Psoas muscle (tissue), 8 donors: ENCODE measurements around the gene SRM. TPM values are rescaled to one million over a fixed set of nuclear protein-coding genes. Genes with fewer than 3 reads are reported as not detected.

Experiments
- ATAC-seq, 4 donors: fragments of 200-7000 bp; cut with Tn5 transposase; one replicate each; pipeline ENCODE4 v1.9.1; 2020; ENCODE audit warnings: moderate library complexity in 3 of 4, mild to moderate bottlenecking in 2 of 4
- DNase-seq, 2 donors: peaks; one replicate each; pipeline ENCODE4 v3.0.0-alpha.2; 2020
- H3K27ac ChIP-seq: fragments of 200-600 bp; one replicate; pipeline ENCODE4 v1.8.0; 2022
- H3K27me3 ChIP-seq, 3 donors: fragments of 200-600 bp in 1 of 3; one replicate each; pipeline versions ENCODE4 v1.6.1 to v1.8.0; 2013 to 2022; ENCODE audit warnings: low read length in 2 of 3, mild to moderate bottlenecking in 2 of 3, moderate library complexity in 1 of 3; ENCODE audit not compliant: insufficient read depth in 3 of 3
- H3K36me3 ChIP-seq, 2 donors: fragments of 200-600 bp in 1 of 2; one replicate each; pipeline versions ENCODE4 v1.6.1 to v1.8.0; 2013 to 2022; ENCODE audit warnings: low read depth in 1 of 2, mild to moderate bottlenecking in 1 of 2, moderate library complexity in 1 of 2; ENCODE audit not compliant: insufficient read depth in 1 of 2
- H3K4me1 ChIP-seq: fragments of 200-600 bp; one replicate; pipeline ENCODE4 v1.8.0; 2022
- H3K4me3 ChIP-seq: fragments of 200-600 bp; one replicate; pipeline ENCODE4 v1.8.0; 2022; ENCODE audit warnings: mild to moderate bottlenecking
- H3K9me3 ChIP-seq: fragments of 200-600 bp; one replicate; pipeline ENCODE4 v1.8.0; 2022
- WGBS, 3 donors: extraction: QIAGEN DNeasy Blood & Tissue Kit; methylation state at CpG; one replicate each; pipeline versions ENCODE4 v1.1.6 to v1.1.7; 2013; 5-methylcytosine and 5-hydroxymethylcytosine counted together
- intact Hi-C, 2 donors: fragments of 100-400 bp; cut with DNase I; formaldehyde crosslinking; loops; one replicate each; pipeline versions ENCODE4 v1.11.0 to v1.14.2; 2022
- polyA plus RNA-seq, 3 donors: library from polyadenylated mRNA; stranded (reverse); fragments of 200-250 nt; gene quantifications; one replicate each; pipeline ENCODE4 v1.2.3, GENCODE V29; 2013
- total RNA-seq, 4 donors: library from RNA; stranded (reverse); fragmentation: NEBNext Ultra II Directional in 2 of 4; extraction: Animal tissue kit (Norgen Biotek cat#: 25700) in 2 of 4; gene quantifications; one replicate each; pipeline versions ENCODE4 v1.2.1 to v1.2.4, GENCODE V29; 2021 to 2023
- TF ChIP-seq, protein P1 (sequence below): fragments of 200-600 bp; IDR thresholded peaks from one replicate; pipeline ENCODE4 v1.8.0; 2022; ENCODE audit warnings: antibody characterized with exemption
- donor health status: healthy with polysubstance abuse.
- donor health status: DM: no; HTN: no; CAD: no; lungs with moderate emphysema.
- donor health status: Bipolar disorder and iron deficiency.
- donor health status: healthy.
- donor health status: DM: yes; HTN: yes; CAD: no.
- donor health status: DM: no; HTN: no; CAD: no.
- donor health status: DM: no; HTN: no; CAD: no.
- donor health status: DM: yes; HTN: yes; CAD: no.

Gene SRM
- total and polyA plus RNA-seq, 7 donors = 60.4 to 163 (median 79.3) TPM

DNA sequence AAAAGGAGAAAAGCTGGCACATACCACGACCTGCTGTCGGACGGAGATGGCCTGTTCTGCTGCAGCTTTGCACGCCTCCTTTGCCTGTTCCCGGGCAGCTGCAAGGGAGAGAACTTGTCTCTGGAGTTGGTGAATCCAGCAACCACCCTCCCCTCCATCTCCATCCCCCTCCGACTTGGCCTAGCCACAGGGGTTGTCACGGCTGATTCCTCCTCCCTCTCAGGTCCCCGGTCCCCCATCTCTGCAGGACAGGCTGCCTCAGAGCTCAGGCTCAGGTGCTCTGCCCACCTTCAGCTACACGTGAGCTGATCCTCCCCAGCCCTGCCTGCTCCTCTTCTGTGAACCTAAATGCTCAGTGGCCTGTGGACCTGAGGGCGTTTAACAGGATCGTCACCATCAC lies 11.1 kb upstream of the SRM start:
- Histone ChIP-seq H3K36me3 (peaks cover 16 to 97% of the 10 kb centered on the region in 2 donors), H3K4me1 (no peaks in the 10 kb centered on the region), H3K4me3 (no peak overlapping the region), H3K27ac (no peak overlapping the region), H3K27me3 (no peaks in the 10 kb centered on the region), H3K9me3 (no peaks in the 10 kb centered on the region)
- intact Hi-C loops = loop anchor here (5.0 kb wide), 2 partner anchors 34 to 36 kb away; no protein-coding TSS in a partner anchor
- 79 to 86% (median 79%) methylated on average over 11 of the region's 11 CpGs for WGBS, 3 donors
- TF ChIP-seq, protein P1, sequence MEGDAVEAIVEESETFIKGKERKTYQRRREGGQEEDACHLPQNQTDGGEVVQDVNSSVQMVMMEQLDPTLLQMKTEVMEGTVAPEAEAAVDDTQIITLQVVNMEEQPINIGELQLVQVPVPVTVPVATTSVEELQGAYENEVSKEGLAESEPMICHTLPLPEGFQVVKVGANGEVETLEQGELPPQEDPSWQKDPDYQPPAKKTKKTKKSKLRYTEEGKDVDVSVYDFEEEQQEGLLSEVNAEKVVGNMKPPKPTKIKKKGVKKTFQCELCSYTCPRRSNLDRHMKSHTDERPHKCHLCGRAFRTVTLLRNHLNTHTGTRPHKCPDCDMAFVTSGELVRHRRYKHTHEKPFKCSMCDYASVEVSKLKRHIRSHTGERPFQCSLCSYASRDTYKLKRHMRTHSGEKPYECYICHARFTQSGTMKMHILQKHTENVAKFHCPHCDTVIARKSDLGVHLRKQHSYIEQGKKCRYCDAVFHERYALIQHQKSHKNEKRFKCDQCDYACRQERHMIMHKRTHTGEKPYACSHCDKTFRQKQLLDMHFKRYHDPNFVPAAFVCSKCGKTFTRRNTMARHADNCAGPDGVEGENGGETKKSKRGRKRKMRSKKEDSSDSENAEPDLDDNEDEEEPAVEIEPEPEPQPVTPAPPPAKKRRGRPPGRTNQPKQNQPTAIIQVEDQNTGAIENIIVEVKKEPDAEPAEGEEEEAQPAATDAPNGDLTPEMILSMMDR = no peak
- ATAC-seq = no peak
- peak in 1 of 2 donors; percentile 21 for DNase-seq

DNA sequence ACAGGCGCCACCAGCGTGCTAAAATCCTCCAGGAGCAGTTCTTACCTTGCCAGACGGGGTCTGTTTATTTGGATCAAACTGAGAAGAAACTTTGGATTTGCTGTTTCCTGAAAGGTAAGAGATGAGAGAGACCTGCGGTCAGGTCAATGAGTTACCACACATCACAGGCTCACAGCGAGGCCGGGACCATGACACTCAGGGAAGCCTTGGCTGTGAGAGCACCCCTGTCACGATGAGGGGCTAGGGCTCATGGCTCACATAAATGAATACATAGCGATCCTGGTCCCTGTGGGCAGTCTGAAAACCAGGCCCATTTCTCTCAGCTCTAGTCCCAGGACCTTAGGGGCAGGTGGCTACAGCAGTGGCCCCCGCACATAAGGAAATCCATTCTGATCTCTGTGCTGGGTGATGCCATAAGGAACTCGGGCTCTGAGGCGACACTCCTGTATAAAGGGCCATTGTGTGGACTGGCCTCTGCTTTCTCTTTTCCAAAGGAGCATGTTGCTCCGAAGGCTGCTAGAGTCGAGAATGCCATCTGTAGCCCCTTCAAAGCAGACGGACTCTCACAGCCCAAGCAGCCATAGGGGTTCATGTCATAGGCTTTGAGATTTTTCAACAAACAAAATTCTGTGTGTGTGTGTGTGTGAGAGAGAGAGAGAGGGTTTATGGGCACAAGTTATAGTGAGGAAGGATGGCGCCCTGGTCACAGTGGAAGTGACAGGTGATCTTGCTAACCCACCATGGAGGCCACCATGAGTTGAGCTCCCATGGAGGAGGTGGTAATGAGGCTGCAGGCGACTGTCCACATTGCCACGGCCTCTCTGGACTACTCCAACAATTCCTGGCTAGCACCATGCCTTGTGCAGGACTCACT lies 9.0 kb upstream of the SRM start:
- 89 to 95% (median 90%) methylated on average over 17 of the region's 17 CpGs for WGBS, 3 donors
- H3K4me3 ChIP-seq = no peak overlapping the region
- peak in 1 of 2 donors; percentile 24 for DNase-seq

DNA sequence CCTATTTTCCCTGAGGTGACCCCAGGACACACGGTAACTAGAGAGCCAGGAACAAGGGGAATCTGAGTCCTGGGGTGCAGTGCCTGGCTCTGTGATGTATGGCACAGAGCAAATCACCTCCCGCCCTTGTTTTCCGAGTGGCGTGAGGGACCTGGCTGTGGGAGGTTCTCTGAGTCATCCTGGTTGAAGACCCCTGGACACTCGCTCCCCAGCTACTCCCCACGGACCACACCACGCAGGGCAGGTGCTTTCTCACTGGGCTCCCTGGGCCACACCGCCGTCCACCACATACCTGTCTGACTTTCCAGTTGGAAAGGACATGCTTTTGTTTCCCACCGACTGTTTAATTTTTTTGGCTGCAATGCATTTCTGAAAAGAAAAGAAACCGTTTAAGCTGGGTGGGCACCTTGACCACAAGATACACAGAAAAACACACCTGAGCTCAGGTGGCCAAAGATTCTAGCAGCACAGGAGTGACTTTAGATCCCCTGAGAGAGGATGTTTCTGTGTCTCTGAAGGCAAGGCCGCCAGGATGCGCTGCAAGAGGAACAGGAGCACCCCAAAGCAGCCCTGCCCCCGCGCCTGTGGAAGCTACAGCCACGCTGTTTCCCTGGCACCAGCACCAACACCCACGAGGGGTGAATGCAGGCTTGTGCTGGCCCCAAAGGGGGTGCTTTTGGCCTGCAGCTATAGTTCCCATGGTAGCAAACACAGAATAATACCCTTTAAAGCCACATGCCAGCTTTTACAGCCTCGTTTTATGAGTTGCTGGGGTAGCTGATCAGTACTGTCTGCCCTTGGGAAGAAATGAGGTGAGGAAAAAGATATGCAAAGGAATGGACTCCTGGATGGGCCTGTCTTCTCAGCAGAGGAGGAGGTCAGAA lies 8.1 kb upstream of the SRM start:
- H3K9me3 ChIP-seq = no peaks in the 10 kb centered on the region
- ATAC-seq (no peak), DNase-seq (peak in 1 of 2 donors; percentile 35)
- TF ChIP-seq, protein P1 = no peak
- no peaks in the 10 kb centered on the region for H3K27me3 ChIP-seq
- intact Hi-C loops = no loop called here
- WGBS, 3 donors = 89 to 91% (median 89%) methylated on average over 18 of the region's 18 CpGs
- no peak overlapping the region for H3K27ac ChIP-seq
- no peak overlapping the region for H3K4me3 ChIP-seq
- no peaks in the 10 kb centered on the region for H3K4me1 ChIP-seq
- H3K36me3 ChIP-seq = peaks cover 18 to 92% of the 10 kb centered on the region in 2 donors

More for the DNA sequence above, 9.0 kb upstream of the SRM start:
- no peaks in the 10 kb centered on the region for H3K9me3 ChIP-seq
- no peak overlapping the region for H3K27ac ChIP-seq
- H3K4me1 ChIP-seq = no peaks in the 10 kb centered on the region
- TF ChIP-seq, protein P1 = no peak
- ATAC-seq = no peak
- no peaks in the 10 kb centered on the region for H3K27me3 ChIP-seq
- peaks cover 18 to 94% of the 10 kb centered on the region in 2 donors for H3K36me3 ChIP-seq
- intact Hi-C loops = no loop called here

DNA sequence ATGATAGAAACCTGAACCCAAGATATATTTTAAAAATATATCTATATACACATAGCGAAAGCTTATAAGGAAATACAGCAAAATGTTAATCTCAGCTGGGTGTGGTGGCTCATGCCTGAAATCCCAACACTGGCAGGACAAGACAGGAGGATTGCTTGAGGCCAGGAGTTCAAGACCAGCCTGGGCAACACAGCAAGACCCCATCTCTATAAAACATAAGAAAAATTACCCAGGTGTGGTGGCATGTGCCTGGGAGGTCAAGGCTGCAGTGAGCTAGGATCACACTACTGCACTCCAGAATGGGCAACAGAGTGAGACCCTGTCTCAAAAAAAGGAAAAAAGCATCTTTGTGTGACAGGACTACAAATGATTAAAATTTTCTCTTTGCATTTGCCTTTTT lies 6.0 kb upstream of the SRM start:
- peaks cover 18 to 70% of the 10 kb centered on the region in 2 donors for H3K36me3 ChIP-seq
- peaks cover 8% of the 10 kb centered on the region for H3K4me1 ChIP-seq
- TF ChIP-seq, protein P1 = no peak
- DNase-seq (no peak), ATAC-seq (no peak)
- WGBS, 3 donors = 90 to 97% (median 96%) methylated on average over 1 of the region's 1 CpG
- H3K9me3 ChIP-seq = no peaks in the 10 kb centered on the region
- no peak overlapping the region for H3K4me3 ChIP-seq
- H3K27me3 ChIP-seq = no peaks in the 10 kb centered on the region
- no peak overlapping the region for H3K27ac ChIP-seq
- intact Hi-C loops = no loop called here
